ENCODE results near the gene SGMS1.

GRCh38 chr10:50624866-50625501 is 1.2 kb upstream of the SGMS1 start:
- TF ChIP-seq CTCF (IDR thresholded peaks at IDR 0.05) (peak; percentile 64), EZH2phosphoT487 (IDR thresholded peaks at IDR 0.05; ENCODE audit: borderline replicate concordance, low read depth) (no peak), YY1 (IDR thresholded peaks at IDR 0.05; ENCODE audit: low read depth) (peak; percentile 81), RCOR1 (IDR thresholded peaks at IDR 0.05; ENCODE audit: low read length) (no peak), FOXM1 (IDR thresholded peaks at IDR 0.05; ENCODE audit: low read depth) (no peak), GATA2 (CRISPR knock-in tag; IDR thresholded peaks at IDR 0.05) (no peak), TCF12 (IDR thresholded peaks at IDR 0.05) (0 out of 2 replicates have a peak, but pooled peaks have one; percentile 15), POLR2AphosphoS5 (IDR thresholded peaks at IDR 0.05; ENCODE audit: low read depth, low read length) (peak; percentile 80), REST (IDR thresholded peaks at IDR 0.05; ENCODE audit: low read depth, low read length) (peak; percentile 84), RAD21 (IDR thresholded peaks at IDR 0.05; ENCODE audit: low read length) (peak; percentile 48), GABPA (IDR thresholded peaks at IDR 0.05; ENCODE audit: low read depth) (peak; percentile 65), MXI1 (IDR thresholded peaks at IDR 0.05; ENCODE audit: low read depth, low read length) (no peak; the same call in none of the 2 replicates)
